HG03159 (cell line): ENCODE data around the gene SMTNL2.
A peak's percentile ranks its signal among the peaks of the same experiment; 100 is the strongest.
"Not testable (repeated sequence)": the region's sequence is repeated elsewhere in the genome, so short reads cannot be mapped to it uniquely, and the experiment has no call there.

Experiments
- ATAC-seq: cut with Tn5 transposase; IDR thresholded peaks from one replicate; pipeline ENCODE4 v1.9.1; 2021; ENCODE audit warnings: mild to moderate bottlenecking, moderate library complexity; ENCODE audit not compliant: unreplicated experiment

SMTNL2 gene

GRCh38 chr17:4626734-4627256 is 42.5 kb downstream of the SMTNL2 start:
- ATAC-seq: no peak

GRCh38 chr17:4631431-4631830 is 47.1 kb downstream of the SMTNL2 start:
- no peak for ATAC-seq

GRCh38 chr17:4631836-4632580 is 47.7 kb downstream of the SMTNL2 start:
- no peak for ATAC-seq

DNA sequence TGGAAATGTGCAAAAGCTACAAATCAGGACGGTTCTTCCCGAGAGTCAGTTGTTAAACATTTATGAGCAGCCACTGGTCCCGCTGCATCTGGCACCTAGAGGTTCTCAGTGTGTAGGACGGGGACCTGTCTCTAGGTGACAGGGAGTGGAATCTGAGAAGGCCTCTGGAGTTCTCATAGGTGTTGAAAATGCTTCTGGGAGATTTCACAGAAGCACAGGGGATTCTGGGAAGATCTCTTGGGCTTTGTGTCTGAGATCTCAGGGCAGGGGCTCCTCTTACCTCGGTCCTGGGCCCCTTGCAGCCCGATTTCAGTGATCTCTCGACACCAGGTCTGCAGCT is 48.2 kb downstream of the SMTNL2 start:
- no peak for ATAC-seq

GRCh38 chr17:4633643-4634042 is 49.3 kb downstream of the SMTNL2 start:
- no peak for ATAC-seq

GRCh38 chr17:4634976-4635375 is 50.6 kb downstream of the SMTNL2 start:
- ATAC-seq: no peak

GRCh38 chr17:4635823-4636375 is 51.6 kb downstream of the SMTNL2 start:
- peak; percentile 56 for ATAC-seq

DNA sequence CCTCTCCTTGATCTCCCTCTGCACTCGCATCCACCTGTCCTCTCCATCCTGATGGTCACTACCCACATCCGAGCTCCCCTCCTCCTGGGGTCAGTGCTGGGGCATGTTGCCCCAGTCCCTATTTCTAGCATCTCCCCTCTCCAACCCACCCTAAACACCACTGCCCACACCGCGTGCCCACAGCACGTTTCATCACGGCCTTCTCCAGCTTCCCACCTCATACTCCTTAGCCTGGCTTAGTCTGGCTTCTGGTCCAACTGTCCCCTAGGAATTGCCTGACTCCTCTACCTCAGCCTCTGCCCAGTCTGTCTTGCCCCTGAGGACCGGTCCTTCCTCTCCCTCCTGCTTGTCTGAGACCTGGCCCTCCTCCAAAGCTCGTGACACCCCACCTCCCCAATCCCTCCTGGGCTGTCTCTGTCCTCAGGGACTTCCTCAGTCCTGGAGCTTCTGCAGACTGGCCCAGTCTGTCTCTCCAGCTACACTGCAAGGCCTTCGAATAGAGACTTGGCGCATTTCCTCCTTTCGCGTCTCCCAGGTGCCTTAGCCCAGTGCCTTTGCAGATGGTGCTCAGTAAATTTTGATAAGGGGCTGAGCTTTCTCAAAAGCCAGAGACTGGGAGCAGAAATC is 52.3 kb downstream of the SMTNL2 start:
- ATAC-seq: no peak

GRCh38 chr17:4638766-4639165 is 54.4 kb downstream of the SMTNL2 start:
- not testable (repeated sequence) for ATAC-seq

GRCh38 chr17:4639301-4640059 is 55.2 kb downstream of the SMTNL2 start:
- not testable (repeated sequence) for ATAC-seq

DNA sequence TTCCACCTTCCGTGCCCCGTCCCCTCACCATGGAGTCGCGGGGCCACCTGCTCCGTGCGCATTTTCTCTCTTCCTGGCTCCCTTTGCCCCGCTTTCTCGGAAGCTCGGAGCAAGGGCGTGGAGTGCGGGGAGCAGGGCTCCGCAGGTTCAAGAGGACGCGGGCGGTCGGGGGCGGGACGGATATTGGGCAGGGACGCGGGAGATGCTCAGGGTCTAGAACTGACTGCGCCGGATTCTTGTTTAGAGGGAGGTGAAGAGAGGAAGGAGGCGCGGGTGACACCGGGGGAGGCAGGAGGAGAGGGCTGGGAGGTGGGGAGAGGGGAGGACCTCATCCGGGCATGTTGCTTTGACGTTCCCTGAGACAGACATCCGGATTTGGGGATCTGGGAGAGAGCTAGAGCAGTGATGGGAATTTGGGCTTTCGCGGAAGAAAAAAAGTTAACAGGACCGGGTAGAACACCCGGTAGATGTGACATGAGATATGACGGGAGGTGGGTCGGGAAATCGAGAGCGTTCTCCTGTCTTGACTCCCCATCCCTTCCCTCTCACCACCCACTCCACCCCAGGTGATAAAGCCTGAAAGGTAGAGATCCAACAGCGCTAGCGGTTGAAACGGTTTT is 56.4 kb downstream of the SMTNL2 start:
- ATAC-seq: not testable (repeated sequence)

GRCh38 chr17:4641297-4642195 is 57.2 kb downstream of the SMTNL2 start, which contains the start of gene ALOX15:
Gene ALOX15 (minus strand): TSS chr17:4641678. CDS start chr17:4641651, 27 bp downstream.
- ATAC-seq: no peak

- ATAC-seq: no peak
Measured at GRCh38 chr17:4642286-4642685, 58.0 kb downstream of the SMTNL2 start.

- no peak for ATAC-seq
Measured at GRCh38 chr17:4643676-4644075, 59.3 kb downstream of the SMTNL2 start.

- ATAC-seq: no peak
Measured at GRCh38 chr17:4645642-4646041, 61.3 kb downstream of the SMTNL2 start.

DNA sequence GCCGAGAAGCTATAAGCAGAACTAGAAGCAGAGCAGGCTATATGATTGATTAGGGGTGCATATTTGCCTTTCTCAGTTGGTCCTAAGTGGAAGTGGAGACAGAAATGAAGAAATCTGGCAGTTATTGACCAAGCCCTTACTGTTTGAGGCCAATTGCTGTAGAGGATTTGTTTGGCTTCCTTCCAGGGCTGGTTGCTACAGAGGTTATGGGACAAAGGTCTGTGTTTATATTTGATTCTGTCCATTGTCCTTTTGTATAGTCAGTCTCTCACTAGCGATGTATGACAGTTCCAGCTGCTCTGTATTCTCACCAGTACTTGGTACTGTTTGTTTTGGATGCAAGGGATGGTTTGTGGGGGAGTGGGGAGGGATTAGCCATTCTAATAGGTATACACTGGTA is 64.4 kb downstream of the SMTNL2 start:
- no peak for ATAC-seq

DNA sequence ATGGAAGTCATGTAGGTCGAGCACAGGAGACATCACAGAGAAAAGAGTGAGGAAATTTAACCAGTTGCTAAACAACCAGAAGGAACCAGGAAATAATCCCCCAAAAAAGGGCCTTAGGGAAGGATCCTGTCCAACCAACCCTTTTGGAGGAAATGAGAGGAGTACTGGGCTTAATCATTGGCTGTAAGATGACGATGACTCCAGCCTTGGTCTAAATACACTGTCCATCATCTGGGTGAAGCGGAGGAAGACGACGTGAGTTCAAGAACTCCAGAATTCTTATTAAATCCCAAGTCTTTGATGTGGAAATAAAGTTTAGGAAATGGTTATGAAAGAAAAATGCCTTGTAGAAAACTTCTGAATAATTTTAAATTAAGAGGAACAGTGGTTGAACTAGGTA is 68.7 kb downstream of the SMTNL2 start:
- no peak for ATAC-seq

- ATAC-seq: not testable (repeated sequence)
Measured at GRCh38 chr17:4655933-4656332, 71.6 kb downstream of the SMTNL2 start.

- ATAC-seq: no peak
Measured at GRCh38 chr17:4657678-4658077, 73.3 kb downstream of the SMTNL2 start.
